IPS-11a (cell line): ENCODE results near the gene SHC3.
A peak's percentile ranks its signal among the peaks of the same experiment; 100 is the strongest.

Experiments
- H3K4me3 ChIP-seq: one replicate; pipeline ENCODE4 v1.5.1; 2013; ENCODE audit warnings: low read depth, low read length, control low read depth

The SHC3 gene

GRCh38 chr9:89187541-89187940 lies 8.9 kb upstream of the SHC3 start:
- no peak overlapping the region for H3K4me3 ChIP-seq

- no peak overlapping the region for H3K4me3 ChIP-seq
Observed at GRCh38 chr9:89186960-89187359, 8.3 kb upstream of the SHC3 start.

GRCh38 chr9:89185980-89186379 lies 7.4 kb upstream of the SHC3 start:
- H3K4me3 ChIP-seq, result no peak overlapping the region

GRCh38 chr9:89183146-89183545 lies 4.5 kb upstream of the SHC3 start:
- H3K4me3 ChIP-seq, result no peak overlapping the region

- no peak overlapping the region for H3K4me3 ChIP-seq
Observed at GRCh38 chr9:89182369-89182768, 3.8 kb upstream of the SHC3 start.

GRCh38 chr9:89179895-89180734 lies 1.5 kb upstream of the SHC3 start:
- peak overlapping the region; percentile 39 for H3K4me3 ChIP-seq

- peak overlapping the region; percentile 39 for H3K4me3 ChIP-seq
Observed at GRCh38 chr9:89179540-89179894, 899 bp upstream of the SHC3 start.

GRCh38 chr9:89178830-89179539 lies 367 bp upstream of the SHC3 start:
- peak overlapping the region; percentile 38 for H3K4me3 ChIP-seq

GRCh38 chr9:89177012-89177943 lies 1.3 kb downstream of the SHC3 start:
- H3K4me3 ChIP-seq, result peak overlapping the region; percentile 39

GRCh38 chr9:89175828-89176261 lies 2.8 kb downstream of the SHC3 start:
- no peak overlapping the region for H3K4me3 ChIP-seq

GRCh38 chr9:89174291-89174690 lies 4.3 kb downstream of the SHC3 start:
- H3K4me3 ChIP-seq, result no peak overlapping the region

GRCh38 chr9:89173072-89173471 lies 5.5 kb downstream of the SHC3 start:
- H3K4me3 ChIP-seq, result no peak overlapping the region

GRCh38 chr9:89172398-89172797 lies 6.2 kb downstream of the SHC3 start:
- no peak overlapping the region for H3K4me3 ChIP-seq

- H3K4me3 ChIP-seq, result no peak overlapping the region
Observed at GRCh38 chr9:89171693-89172092, 6.9 kb downstream of the SHC3 start.

GRCh38 chr9:89171231-89171630 lies 7.4 kb downstream of the SHC3 start:
- H3K4me3 ChIP-seq, result no peak overlapping the region

- no peak overlapping the region for H3K4me3 ChIP-seq
Observed at GRCh38 chr9:89168901-89169813, 9.5 kb downstream of the SHC3 start.

GRCh38 chr9:89167788-89168187 lies 10.8 kb downstream of the SHC3 start:
- no peak overlapping the region for H3K4me3 ChIP-seq

GRCh38 chr9:89166852-89167251 lies 11.8 kb downstream of the SHC3 start:
- H3K4me3 ChIP-seq, result no peak overlapping the region

- no peak overlapping the region for H3K4me3 ChIP-seq
Observed at GRCh38 chr9:89165880-89166279, 12.7 kb downstream of the SHC3 start.

GRCh38 chr9:89165341-89165740 lies 13.3 kb downstream of the SHC3 start:
- H3K4me3 ChIP-seq, result no peak overlapping the region
